AG09319 (cell line): ENCODE results near the gene RB1.

ENCODE experiments used
- DNase-seq: peaks from one replicate; pipeline ENCODE4 v3.0.0-alpha.2; 2010; ENCODE audit warnings: low read depth; ENCODE audit errors: extremely low read depth
- CTCF ChIP-seq: IDR thresholded peaks from 2 replicates; pipeline ENCODE4 v1.5.1; 2011; ENCODE audit warnings: low read depth, mild to moderate bottlenecking, inconsistent platforms, low read length, moderate library complexity

Gene RB1

GRCh38 chr13:48400850-48401291 lies 97.3 kb downstream of the RB1 start:
- no peak for TF ChIP-seq CTCF
- DNase-seq, result peak; percentile 59

- TF ChIP-seq CTCF, result no peak
- no peak for DNase-seq
These were observed 97.9 kb downstream of the RB1 start for GRCh38 chr13:48401480-48401879.

DNA sequence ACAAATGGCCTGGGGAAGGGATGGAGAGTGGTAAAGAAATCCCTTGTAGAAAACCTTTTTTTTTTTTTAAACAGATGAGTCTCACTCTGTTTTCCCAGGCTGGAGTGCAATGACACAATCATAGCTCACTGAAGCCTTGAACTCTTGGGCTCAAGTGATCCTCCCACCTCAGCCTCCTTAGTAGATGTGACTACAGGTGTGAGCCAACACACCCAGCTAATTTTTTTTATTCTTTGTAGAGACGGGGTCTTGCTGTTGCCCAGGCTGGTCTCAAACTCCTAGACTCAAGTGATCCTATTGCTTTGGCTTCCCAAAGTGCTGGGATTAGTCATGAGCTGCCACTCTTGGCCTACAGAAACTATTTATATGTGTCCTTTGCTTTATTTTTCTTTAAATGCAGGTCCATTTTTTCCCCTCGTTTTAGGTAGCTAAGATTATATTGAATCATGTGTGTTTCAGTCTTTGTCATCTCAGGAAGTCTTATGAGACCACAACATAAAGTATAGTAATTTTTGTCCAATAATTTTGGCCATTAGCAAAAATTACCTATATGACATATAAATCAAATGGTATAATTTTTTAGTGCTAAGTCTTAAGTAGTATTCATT lies 98.9 kb downstream of the RB1 start:
- TF ChIP-seq CTCF, result no peak
- DNase-seq, result no peak

DNA sequence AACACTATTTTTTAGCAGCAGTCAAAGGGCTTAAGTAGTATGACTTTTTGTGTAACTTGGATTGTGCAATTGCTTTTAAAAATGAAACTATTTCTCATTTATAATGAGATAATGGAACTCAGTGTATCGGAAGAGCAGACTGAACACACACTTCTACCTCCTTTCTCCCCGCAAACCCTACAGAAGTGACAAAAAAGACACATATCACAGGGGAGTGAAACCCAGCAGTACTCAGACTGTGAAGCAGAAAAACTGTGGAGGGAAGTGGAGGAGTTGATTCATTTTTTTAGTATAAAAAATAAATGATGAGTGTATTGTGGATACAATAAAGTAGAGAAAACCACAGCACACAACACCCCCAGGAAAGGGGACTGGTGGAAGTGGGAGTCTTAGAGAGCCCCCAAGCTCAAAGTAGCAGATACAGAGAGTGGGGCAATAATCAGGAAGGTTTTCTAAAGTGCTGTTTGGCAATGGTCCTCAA lies 99.6 kb downstream of the RB1 start:
- TF ChIP-seq CTCF, result no peak
- DNase-seq, result no peak

DNA sequence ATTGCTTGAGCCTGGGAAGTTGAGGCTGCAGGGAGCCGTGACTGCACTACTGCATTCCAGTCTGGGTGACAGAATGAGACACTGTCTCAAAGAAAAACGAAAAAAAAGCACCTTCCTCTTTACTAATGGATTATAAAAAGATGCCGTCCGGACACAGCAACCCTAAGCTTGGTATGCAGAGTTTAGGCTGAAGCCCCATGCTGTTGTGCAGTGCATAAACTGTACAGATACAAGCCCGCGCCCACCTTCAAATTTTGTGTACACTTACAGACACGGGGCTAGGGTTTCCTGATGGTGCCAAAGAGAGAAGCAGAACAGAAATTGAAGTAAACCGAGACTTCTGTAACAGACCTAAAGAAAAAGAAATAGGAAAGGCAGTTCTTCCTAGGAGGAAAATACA lies 100.4 kb downstream of the RB1 start:
- no peak for DNase-seq

GRCh38 chr13:48404952-48405351 lies 101.4 kb downstream of the RB1 start:
- DNase-seq, result no peak
- no peak for TF ChIP-seq CTCF

More for the DNA sequence above, 100.4 kb downstream of the RB1 start:
- TF ChIP-seq CTCF, result no peak

GRCh38 chr13:48405875-48406274 lies 102.3 kb downstream of the RB1 start:
- no peak for TF ChIP-seq CTCF

More at GRCh38 chr13:48405875-48406274, 102.3 kb downstream of the RB1 start:
- DNase-seq, result no peak
